Mucosa of descending colon (tissue), 3 donors: Measurements from ENCODE around the gene HTT. TPM values are rescaled to one million over a fixed set of nuclear protein-coding genes. Genes with fewer than 3 reads are reported as not detected.

Experiments
- ATAC-seq: fragments of 200-7000 bp; cut with Tn5 transposase; one replicate; pipeline ENCODE4 v1.9.1; 2020; ENCODE audit warnings: mild to moderate bottlenecking, moderate library complexity
- DNase-seq, 3 donors: peaks; one replicate each; pipeline ENCODE4 v3.0.0-alpha.2; 2020
- H3K36me3 ChIP-seq: fragments of 200-600 bp; one replicate; pipeline ENCODE4 v1.8.0; 2021; ENCODE audit warnings: low read depth, mild to moderate bottlenecking
- H3K4me1 ChIP-seq: fragments of 200-600 bp; one replicate; pipeline ENCODE4 v1.8.0; 2021; ENCODE audit warnings: low read depth, mild to moderate bottlenecking
- H3K4me3 ChIP-seq: fragments of 200-600 bp; one replicate; pipeline ENCODE4 v1.8.0; 2021; ENCODE audit warnings: mild to moderate bottlenecking
- H3K9me3 ChIP-seq: fragments of 200-600 bp; one replicate; pipeline ENCODE4 v1.8.0; 2021; ENCODE audit warnings: mild to moderate bottlenecking
- CTCF ChIP-seq: fragments of 200-600 bp; IDR thresholded peaks from one replicate; pipeline ENCODE4 v1.8.0; 2022; ENCODE audit warnings: antibody characterized with exemption, mild to moderate bottlenecking
- intact Hi-C, 2 donors: fragments of 100-400 bp; cut with DNase I in 1 of 2; cut with micrococcal nuclease in 1 of 2; formaldehyde crosslinking; loops; one replicate each; pipeline versions ENCODE4 v1.11.0 to v1.11.1; 2022; cut with DNase I, micrococcal nuclease
- total RNA-seq, 3 donors: library from RNA; stranded (reverse); fragmentation: NEBNext Ultra II Directional in 2 of 3; extraction: Animal tissue kit (Norgen Biotek cat#: 25700) in 2 of 3; gene quantifications; one replicate each; pipeline versions ENCODE4 v1.2.1 to v1.2.4, GENCODE V29; 2021 to 2023
- donor health status: DM: no; HTN: no; CAD: no; lungs with moderate emphysema.
- donor health status: DM: no; HTN: no; CAD: no.
- donor health status: DM: no; HTN: yes; CAD: no.

HTT gene
- total RNA-seq, 3 donors from 2014 or later = 51.3 to 71.8 (median 67.5) TPM

GRCh38 chr4:3254302-3255131 is 180.0 kb downstream of the HTT start:
- intact Hi-C loops = no loop called here
- H3K4me1 ChIP-seq = no peaks in the 10 kb centered on the region
- no peak overlapping the region for H3K4me3 ChIP-seq
- H3K36me3 ChIP-seq = no peaks in the 10 kb centered on the region
- no peak for DNase-seq
- ATAC-seq = no peak
- TF ChIP-seq CTCF = no peak
- H3K9me3 ChIP-seq = no peaks in the 10 kb centered on the region

GRCh38 chr4:3255611-3256186 is 181.2 kb downstream of the HTT start:
- Histone ChIP-seq H3K4me1 (no peaks in the 10 kb centered on the region), H3K4me3 (no peak overlapping the region), H3K9me3 (no peaks in the 10 kb centered on the region), H3K36me3 (no peaks in the 10 kb centered on the region)
- DNase-seq (no peak), ATAC-seq (no peak)
- intact Hi-C loops = no loop called here
- no peak for TF ChIP-seq CTCF

- ATAC-seq (peak; percentile 6), DNase-seq (peak in 1 of 3 donors; percentile 22)
- Histone ChIP-seq H3K4me3 (no peak overlapping the region), H3K9me3 (no peaks in the 10 kb centered on the region), H3K36me3 (no peaks in the 10 kb centered on the region), H3K4me1 (no peaks in the 10 kb centered on the region)
- intact Hi-C loops = no loop called here
- no peak for TF ChIP-seq CTCF
These were observed 182.0 kb downstream of the HTT start for GRCh38 chr4:3256230-3257102.

- intact Hi-C loops = no loop called here
- H3K4me1 ChIP-seq = no peaks in the 10 kb centered on the region
- peak; percentile 75 for ATAC-seq
- no peak overlapping the region for H3K4me3 ChIP-seq
- TF ChIP-seq CTCF = no peak
- peak; percentile 44 to 60 (median 45) for DNase-seq
- H3K9me3 ChIP-seq = no peaks in the 10 kb centered on the region
- H3K36me3 ChIP-seq = no peaks in the 10 kb centered on the region
These were observed 182.6 kb downstream of the HTT start for GRCh38 chr4:3257103-3257555.

GRCh38 chr4:3257556-3258482 is 183.3 kb downstream of the HTT start:
- Histone ChIP-seq H3K4me3 (no peak overlapping the region), H3K4me1 (no peaks in the 10 kb centered on the region), H3K9me3 (no peaks in the 10 kb centered on the region), H3K36me3 (no peaks in the 10 kb centered on the region)
- no peak for TF ChIP-seq CTCF
- DNase-seq (peak in 1 of 3 donors; percentile 24), ATAC-seq (peak; percentile 44)
- intact Hi-C loops = no loop called here
